Thyroid gland (tissue), 4 donors: ENCODE data around the gene IMMT.

ENCODE experiments used
- POLR2A ChIP-seq, 2 donors: fragments of 450-650 bp; IDR thresholded peaks; one replicate each; pipeline ENCODE4 v1.6.1; 2017; ENCODE audit warnings: antibody characterized with exemption in 2 of 2, mild to moderate bottlenecking in 2 of 2, moderate library complexity in 1 of 2
- TF ChIP-seq, protein P1 (sequence below), 6 experiments: fragments of 200-600 bp in 3 of 6; fragments of 450-650 bp in 3 of 6; sonication (generic) in 3 of 6; IDR thresholded peaks; one replicate each; pipeline ENCODE4 v1.5.1; 2016 to 2019; ENCODE audit warnings: antibody characterized with exemption in 6 of 6, mild to moderate bottlenecking in 2 of 6, inconsistent platforms in 1 of 6, moderate library complexity in 1 of 6

DNA sequence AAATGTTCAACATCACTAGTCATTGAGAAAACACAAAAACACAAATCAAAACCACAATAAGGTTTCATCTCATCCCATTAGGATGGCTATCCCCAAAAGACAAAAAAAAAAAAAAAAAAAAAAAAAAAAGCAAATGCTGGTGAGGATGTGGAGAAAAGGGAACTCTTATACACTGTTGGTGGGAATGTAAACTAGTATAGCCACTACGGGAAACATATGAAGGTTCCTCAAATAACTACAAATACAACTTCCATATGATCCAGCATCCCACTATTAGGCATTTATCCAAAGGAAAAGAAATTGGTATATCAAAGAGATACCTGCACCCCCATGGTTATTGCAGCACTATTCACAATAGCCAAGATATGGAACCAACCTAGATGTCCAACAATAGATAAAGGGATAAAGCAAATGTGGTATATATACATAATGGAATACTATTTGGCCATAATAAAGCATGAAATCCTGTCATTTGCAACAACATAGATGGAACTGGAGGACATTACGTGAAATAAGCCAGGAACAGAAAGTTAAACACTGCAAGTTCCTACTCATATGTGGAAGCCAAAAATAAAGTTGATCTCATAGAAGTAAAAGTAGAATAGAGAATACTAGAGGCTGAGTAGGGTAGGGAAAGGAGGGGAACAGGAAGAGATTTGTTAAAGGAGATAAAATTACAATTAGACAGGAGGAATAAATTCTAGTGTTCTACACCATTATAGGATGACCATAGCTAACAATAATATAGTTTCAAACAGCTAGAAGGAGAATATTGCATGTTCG is 98.0 kb downstream of the IMMT start:
- TF ChIP-seq, protein P1, sequence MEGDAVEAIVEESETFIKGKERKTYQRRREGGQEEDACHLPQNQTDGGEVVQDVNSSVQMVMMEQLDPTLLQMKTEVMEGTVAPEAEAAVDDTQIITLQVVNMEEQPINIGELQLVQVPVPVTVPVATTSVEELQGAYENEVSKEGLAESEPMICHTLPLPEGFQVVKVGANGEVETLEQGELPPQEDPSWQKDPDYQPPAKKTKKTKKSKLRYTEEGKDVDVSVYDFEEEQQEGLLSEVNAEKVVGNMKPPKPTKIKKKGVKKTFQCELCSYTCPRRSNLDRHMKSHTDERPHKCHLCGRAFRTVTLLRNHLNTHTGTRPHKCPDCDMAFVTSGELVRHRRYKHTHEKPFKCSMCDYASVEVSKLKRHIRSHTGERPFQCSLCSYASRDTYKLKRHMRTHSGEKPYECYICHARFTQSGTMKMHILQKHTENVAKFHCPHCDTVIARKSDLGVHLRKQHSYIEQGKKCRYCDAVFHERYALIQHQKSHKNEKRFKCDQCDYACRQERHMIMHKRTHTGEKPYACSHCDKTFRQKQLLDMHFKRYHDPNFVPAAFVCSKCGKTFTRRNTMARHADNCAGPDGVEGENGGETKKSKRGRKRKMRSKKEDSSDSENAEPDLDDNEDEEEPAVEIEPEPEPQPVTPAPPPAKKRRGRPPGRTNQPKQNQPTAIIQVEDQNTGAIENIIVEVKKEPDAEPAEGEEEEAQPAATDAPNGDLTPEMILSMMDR (IDR thresholded peaks at IDR 0.05) = no peak
- TF ChIP-seq POLR2A (IDR thresholded peaks at IDR 0.05) = no peak
